Peyer's patch (tissue), 4 donors: ENCODE results near the gene STAU1.

Experiments
- POLR2A ChIP-seq, 2 donors: fragments of 450-650 bp; IDR thresholded peaks; one replicate each; pipeline ENCODE4 v1.5.1; 2017; ENCODE audit warnings: antibody characterized with exemption in 2 of 2, mild to moderate bottlenecking in 2 of 2, moderate library complexity in 2 of 2
- TF ChIP-seq, protein P1 (sequence below), 6 experiments: fragments of 450-650 bp in 4 of 6; fragments of 200-600 bp in 2 of 6; sonication (generic) in 1 of 6; IDR thresholded peaks; one replicate each; pipeline ENCODE4 v1.5.1; 2017 to 2019; ENCODE audit warnings: antibody characterized with exemption in 6 of 6, mild to moderate bottlenecking in 3 of 6, moderate library complexity in 1 of 6

DNA sequence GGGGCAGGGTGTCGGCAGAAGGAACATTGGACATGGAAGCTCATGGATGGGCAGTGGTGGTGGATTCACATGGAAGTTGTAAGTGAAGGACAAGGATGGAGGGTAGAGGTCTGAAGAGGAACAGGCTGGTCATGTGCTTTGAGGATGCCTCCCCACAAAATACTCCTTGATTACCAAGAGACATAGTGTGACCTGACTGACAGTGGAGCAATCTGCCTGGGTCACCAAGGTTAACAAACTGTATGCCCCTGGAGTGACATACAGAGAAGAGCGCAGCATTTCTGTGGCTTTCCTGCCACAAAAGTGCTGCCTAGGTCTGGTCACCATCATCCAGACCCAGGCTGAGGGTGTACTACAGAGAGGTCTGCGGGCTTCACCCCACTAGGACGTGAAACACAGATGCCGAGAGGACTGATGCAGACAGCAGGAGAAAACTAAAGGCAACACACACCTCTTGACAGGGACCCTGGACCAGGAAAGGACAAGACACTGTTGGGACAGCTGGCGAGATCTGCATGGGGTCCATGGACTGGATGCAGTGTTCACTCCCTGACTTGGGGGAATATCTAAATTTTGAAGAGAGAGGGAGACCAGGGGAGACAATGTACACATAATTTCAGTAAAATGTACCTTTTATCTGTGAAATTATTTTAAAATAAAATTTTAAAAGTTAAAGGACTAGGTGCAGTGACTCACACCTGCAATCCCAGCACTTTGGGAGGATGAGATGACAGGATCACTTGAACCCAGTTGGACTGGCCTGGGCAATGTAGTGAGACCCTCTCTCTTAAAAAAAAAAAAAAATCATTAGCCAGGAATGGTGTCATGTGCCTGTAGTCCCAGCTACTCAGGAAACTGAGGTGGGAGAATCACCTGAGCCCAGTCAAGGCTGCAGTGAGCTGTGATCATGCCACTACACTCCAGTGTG is 77.1 kb downstream of the STAU1 start:
- TF ChIP-seq, protein P1, sequence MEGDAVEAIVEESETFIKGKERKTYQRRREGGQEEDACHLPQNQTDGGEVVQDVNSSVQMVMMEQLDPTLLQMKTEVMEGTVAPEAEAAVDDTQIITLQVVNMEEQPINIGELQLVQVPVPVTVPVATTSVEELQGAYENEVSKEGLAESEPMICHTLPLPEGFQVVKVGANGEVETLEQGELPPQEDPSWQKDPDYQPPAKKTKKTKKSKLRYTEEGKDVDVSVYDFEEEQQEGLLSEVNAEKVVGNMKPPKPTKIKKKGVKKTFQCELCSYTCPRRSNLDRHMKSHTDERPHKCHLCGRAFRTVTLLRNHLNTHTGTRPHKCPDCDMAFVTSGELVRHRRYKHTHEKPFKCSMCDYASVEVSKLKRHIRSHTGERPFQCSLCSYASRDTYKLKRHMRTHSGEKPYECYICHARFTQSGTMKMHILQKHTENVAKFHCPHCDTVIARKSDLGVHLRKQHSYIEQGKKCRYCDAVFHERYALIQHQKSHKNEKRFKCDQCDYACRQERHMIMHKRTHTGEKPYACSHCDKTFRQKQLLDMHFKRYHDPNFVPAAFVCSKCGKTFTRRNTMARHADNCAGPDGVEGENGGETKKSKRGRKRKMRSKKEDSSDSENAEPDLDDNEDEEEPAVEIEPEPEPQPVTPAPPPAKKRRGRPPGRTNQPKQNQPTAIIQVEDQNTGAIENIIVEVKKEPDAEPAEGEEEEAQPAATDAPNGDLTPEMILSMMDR (IDR thresholded peaks at IDR 0.05): no peak
- no peak for TF ChIP-seq POLR2A (IDR thresholded peaks at IDR 0.05)
